GM12873 (cell line): ENCODE results near the gene KCTD2.

Experiments used
- TF ChIP-seq, protein P1 (sequence below): IDR thresholded peaks from 2 replicates; pipeline ENCODE4 v1.5.1; 2012; ENCODE audit warnings: low read depth, mild to moderate bottlenecking, moderate library complexity, low read length, control low read depth; ENCODE audit not compliant: insufficient read depth; ENCODE audit errors: missing control alignments

Gene KCTD2

DNA sequence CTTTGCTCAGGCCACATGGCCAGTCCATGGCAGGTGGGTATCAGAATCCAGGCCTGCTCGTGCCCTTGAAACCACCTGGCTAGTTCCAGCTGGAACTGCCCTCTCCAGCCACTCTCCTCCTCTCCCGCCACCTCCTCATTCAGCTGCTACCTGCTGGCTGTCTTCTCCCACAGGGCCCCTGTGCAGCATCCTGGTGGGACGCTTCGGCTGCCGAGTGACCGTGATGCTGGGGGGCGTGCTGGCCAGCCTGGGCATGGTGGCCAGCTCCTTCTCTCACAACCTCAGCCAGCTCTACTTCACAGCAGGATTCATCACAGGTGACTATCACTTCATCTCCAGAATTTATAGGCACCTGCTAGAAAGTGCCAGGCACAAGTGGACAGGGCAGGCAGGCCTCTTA is 50.8 kb downstream of the KCTD2 start:
- TF ChIP-seq, protein P1, sequence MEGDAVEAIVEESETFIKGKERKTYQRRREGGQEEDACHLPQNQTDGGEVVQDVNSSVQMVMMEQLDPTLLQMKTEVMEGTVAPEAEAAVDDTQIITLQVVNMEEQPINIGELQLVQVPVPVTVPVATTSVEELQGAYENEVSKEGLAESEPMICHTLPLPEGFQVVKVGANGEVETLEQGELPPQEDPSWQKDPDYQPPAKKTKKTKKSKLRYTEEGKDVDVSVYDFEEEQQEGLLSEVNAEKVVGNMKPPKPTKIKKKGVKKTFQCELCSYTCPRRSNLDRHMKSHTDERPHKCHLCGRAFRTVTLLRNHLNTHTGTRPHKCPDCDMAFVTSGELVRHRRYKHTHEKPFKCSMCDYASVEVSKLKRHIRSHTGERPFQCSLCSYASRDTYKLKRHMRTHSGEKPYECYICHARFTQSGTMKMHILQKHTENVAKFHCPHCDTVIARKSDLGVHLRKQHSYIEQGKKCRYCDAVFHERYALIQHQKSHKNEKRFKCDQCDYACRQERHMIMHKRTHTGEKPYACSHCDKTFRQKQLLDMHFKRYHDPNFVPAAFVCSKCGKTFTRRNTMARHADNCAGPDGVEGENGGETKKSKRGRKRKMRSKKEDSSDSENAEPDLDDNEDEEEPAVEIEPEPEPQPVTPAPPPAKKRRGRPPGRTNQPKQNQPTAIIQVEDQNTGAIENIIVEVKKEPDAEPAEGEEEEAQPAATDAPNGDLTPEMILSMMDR: no peak

- TF ChIP-seq, protein P1: no peak
Observed at GRCh38 chr17:75098861-75099260, 51.8 kb downstream of the KCTD2 start.

- TF ChIP-seq, protein P1: no peak
Observed at GRCh38 chr17:75099881-75100595, 53.0 kb downstream of the KCTD2 start.

- TF ChIP-seq, protein P1: no peak
Observed at GRCh38 chr17:75102385-75102821, 55.4 kb downstream of the KCTD2 start.

DNA sequence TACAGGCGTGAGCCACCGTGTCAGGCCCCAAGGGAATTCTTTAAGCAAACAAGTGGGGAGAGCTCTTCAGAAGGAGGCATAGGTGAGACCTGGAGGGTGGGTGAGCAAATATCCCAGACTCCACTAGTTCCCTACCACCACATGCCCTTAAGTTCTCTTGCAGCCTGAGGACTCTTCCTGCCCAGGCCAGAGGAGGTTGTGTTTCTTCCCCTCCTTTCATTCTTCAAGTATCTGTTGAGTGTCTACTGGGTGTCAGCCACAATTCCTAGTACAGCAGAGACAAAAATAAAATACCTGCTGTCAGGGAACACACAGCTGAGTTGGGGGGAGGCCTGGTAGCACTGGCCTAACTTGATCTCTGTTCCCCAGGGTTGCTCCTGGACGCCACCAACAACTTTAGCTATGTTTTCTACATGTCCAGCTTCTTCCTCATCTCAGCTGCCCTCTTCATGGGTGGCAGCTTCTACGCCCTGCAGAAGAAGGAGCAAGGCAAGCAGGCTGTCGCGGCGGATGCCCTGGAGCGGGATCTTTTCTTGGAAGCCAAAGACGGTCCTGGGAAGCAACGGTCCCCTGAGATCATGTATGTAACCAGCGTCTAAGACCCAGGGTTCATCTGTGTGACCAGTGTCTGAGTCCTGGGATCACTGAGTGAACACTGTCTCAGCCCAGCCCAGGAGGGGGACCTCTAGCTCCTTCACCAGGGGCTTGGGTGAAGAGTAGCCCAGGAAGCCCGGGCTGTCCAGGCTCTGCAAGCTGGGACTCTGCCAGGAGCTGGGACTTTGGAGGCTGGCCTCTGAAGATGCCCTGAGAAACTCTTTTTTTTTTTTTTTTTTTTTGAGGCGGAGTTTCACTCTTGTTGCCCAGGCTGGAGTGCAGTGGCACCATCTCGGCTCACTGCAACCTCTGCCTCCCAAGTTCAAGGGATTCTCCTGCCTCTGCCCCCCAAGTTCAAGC is 56.9 kb downstream of the KCTD2 start:
- TF ChIP-seq, protein P1: no peak

DNA sequence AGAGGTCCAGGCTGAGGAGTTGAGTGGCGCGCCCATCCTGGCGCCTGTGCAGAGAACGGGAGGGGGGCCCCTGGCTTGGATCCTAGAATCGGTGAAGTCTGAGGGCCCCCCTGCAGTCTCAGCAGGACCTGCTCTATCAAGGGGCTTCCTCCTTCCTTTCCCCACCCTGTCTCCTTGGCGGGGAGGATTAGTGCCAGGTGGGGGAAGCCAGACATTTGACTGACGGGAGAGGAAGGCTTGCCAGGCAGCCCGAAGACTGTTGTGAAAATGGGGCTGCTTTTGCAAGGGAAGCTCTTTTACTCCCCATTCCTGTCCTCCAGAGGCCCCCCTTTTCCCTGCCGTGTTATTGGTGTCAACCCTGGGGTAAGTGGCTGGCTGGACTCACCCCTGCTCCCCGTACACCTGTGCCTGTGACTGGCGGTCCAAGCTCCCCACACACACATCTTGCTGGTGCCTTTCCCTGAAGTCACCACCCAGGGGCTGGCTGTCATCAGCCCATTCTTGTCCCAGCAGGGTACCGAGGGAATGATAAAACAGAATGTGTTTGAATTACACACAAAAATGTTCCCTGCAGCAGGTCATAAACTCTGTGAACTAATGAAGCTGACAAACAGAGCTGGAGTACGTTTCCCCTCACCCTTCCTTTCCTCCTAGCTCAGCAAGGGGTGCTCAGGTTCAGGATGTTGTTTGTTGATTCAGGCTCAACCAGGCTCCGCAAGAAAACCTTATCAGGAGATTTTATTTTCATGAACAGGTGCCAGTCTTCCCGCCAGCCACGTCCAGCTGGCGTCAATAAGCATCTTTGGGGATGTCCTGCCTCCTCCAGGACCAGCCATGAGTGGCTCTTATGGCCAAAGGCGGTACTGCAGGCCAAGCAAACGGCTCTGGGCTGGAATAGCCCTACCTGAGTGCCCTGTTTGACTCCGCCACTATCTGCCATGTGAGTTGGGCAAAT is 58.4 kb downstream of the KCTD2 start:
- TF ChIP-seq, protein P1: peak; percentile 83
